ENCODE measurements around the gene MSLN.
A peak's percentile ranks its signal among the peaks of the same experiment; 100 is the strongest.

The MSLN gene

GRCh38 chr16:813204-813915, 52.8 kb downstream of the MSLN start:
- DNase-seq = peak; percentile 3 to 43

GRCh38 chr16:813916-814412, 53.4 kb downstream of the MSLN start:
- no peak for DNase-seq

DNA sequence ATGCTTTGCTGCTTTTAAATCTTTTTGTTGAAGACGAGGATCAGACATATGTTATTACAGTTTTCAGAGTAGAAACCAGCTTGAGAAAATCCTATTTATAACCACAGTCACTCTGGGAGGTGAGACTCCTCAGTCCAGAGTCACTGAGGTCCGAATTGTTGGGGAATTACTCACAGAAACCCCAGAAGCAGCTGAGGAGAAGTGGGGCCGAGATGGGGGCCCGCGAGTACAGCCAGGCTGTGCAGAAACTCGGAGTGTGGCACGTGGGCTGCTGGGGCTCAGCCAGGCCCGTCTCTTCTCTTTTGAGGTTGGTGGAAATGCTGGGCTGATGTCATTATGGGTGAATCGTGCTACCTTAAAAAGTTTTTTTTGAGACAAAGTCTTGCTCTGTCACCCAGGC, 54.4 kb downstream of the MSLN start:
- no peak for DNase-seq

DNA sequence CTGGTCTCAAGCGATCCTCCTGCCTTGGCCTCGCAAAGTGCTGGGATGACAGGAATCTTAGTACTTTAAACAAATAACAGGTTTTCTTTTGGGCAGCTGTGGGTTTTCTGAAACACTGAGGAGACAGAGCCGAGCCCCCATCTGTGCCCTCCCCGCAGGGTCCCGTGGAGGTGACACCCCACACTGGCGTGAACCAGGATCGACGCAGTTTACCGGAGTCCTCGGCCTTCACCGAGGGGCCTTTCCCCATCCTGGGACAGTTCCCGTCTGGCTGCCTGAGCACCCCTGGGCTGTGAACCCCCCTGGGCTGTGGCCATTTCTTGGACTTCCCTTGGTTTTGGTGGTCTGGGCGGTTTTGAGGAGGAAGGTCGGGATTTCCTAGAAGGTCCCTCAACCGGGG, 55.3 kb downstream of the MSLN start:
- DNase-seq = no peak

GRCh38 chr16:817001-817906, 56.7 kb downstream of the MSLN start:
- no peak for DNase-seq

- no peak for DNase-seq
Observed at GRCh38 chr16:818132-818531, 57.6 kb downstream of the MSLN start.
